Esophagus (tissue), 2 donors: ENCODE data around the gene MRGPRD. TPM values are rescaled to one million over a fixed set of nuclear protein-coding genes. Genes with fewer than 3 reads are reported as not detected.

Experiments
- H3K27ac ChIP-seq, 2 donors: one replicate each; pipeline ENCODE4 v1.5.1; 2013; ENCODE audit warnings: low read depth in 2 of 2, mild to moderate bottlenecking in 2 of 2, inconsistent platforms in 1 of 2, low read length in 1 of 2, moderate library complexity in 1 of 2
- H3K27me3 ChIP-seq, 2 donors: one replicate each; pipeline ENCODE4 v1.6.1; 2013; ENCODE audit warnings: low read length in 2 of 2, control low read depth in 1 of 2, mild to moderate bottlenecking in 1 of 2; ENCODE audit not compliant: insufficient read depth in 2 of 2, control insufficient read depth in 1 of 2
- H3K36me3 ChIP-seq, 2 donors: one replicate each; pipeline ENCODE4 v1.6.1; 2013; ENCODE audit warnings: low read length in 1 of 2; ENCODE audit not compliant: control insufficient read depth in 2 of 2, insufficient read depth in 2 of 2
- H3K4me1 ChIP-seq, 2 donors: one replicate each; pipeline ENCODE4 v1.6.1; 2013; ENCODE audit warnings: low read length in 1 of 2; ENCODE audit not compliant: control insufficient read depth in 2 of 2, insufficient read depth in 2 of 2
- H3K4me3 ChIP-seq, 2 donors: one replicate each; pipeline ENCODE4 v1.5.1; 2013; ENCODE audit warnings: low read length in 2 of 2, mild to moderate bottlenecking in 2 of 2, low read depth in 1 of 2, moderate library complexity in 1 of 2
- H3K9me3 ChIP-seq, 2 donors: one replicate each; pipeline ENCODE4 v1.6.1; 2013; ENCODE audit warnings: mild to moderate bottlenecking in 2 of 2, low read depth in 1 of 2, low read length in 1 of 2, moderate library complexity in 1 of 2; ENCODE audit not compliant: control insufficient read depth in 2 of 2, insufficient read depth in 1 of 2
- WGBS, 2 donors: extraction: QIAGEN DNeasy Blood & Tissue Kit; methylation state at CpG; one replicate each; pipeline ENCODE4 v1.1.7; 2013; 5-methylcytosine and 5-hydroxymethylcytosine counted together
- polyA plus RNA-seq, 2 donors: library from polyadenylated mRNA; stranded (reverse); fragments of 200-250 nt; gene quantifications; one replicate each; pipeline ENCODE4 v1.2.3, GENCODE V29; 2013
- donor health status: healthy with polysubstance abuse.
- donor health status: Bipolar disorder and iron deficiency.

Gene MRGPRD
- polyA plus RNA-seq, result not detected

- Histone ChIP-seq H3K4me1 (no peaks in the 10 kb centered on the region), H3K4me3 (no peak within 1 kb of the TSS), H3K36me3 (no peaks in the 10 kb centered on the region), H3K27me3 (no peaks in the 10 kb centered on the region), H3K27ac (no peak within 1 kb of the TSS), H3K9me3 (no peaks in the 10 kb centered on the region)
- WGBS, 2 donors, result 73 to 77% methylated on average over 8 of the region's 8 CpGs
Observed at GRCh38 chr11:68980776-68981065, at the start of gene MRGPRD. MRGPRD (minus strand) TSS chr11:68980986; CDS start chr11:68980986, 0 bp downstream.

GRCh38 chr11:69030301-69030700 lies 49.5 kb upstream of the MRGPRD start:
- no peaks in the 10 kb centered on the region for H3K27me3 ChIP-seq
- no peaks in the 10 kb centered on the region for H3K36me3 ChIP-seq
- peaks cover 0 to 2% of the 10 kb centered on the region in 2 donors for H3K9me3 ChIP-seq
- no peak overlapping the region for H3K27ac ChIP-seq
- H3K4me1 ChIP-seq, result no peaks in the 10 kb centered on the region
- WGBS, 2 donors, result 77 to 84% methylated on average over 6 of the region's 6 CpGs
- H3K4me3 ChIP-seq, result no peak overlapping the region

GRCh38 chr11:69027704-69028372 lies 47.1 kb upstream of the MRGPRD start:
- Histone ChIP-seq H3K4me3 (no peak overlapping the region), H3K27me3 (no peaks in the 10 kb centered on the region), H3K4me1 (no peaks in the 10 kb centered on the region), H3K9me3 (no peaks in the 10 kb centered on the region), H3K36me3 (no peaks in the 10 kb centered on the region), H3K27ac (no peak overlapping the region)
- WGBS, 2 donors, result 72 to 74% methylated on average over 9 of the region's 9 CpGs

- Histone ChIP-seq H3K4me3 (no peak overlapping the region), H3K27ac (no peak overlapping the region)
- 84 to 86% methylated on average over 6 of the region's 6 CpGs for WGBS, 2 donors
Observed at GRCh38 chr11:69024509-69024908, 43.7 kb upstream of the MRGPRD start.

GRCh38 chr11:69022260-69022659 lies 41.5 kb upstream of the MRGPRD start:
- H3K27ac ChIP-seq, result no peak overlapping the region
- no peak overlapping the region for H3K4me3 ChIP-seq
- H3K4me1 ChIP-seq, result no peaks in the 10 kb centered on the region
- WGBS, 2 donors, result 73 to 74% methylated on average over 10 of the region's 10 CpGs
- no peaks in the 10 kb centered on the region for H3K27me3 ChIP-seq
- no peaks in the 10 kb centered on the region for H3K9me3 ChIP-seq
- H3K36me3 ChIP-seq, result no peaks in the 10 kb centered on the region

More at GRCh38 chr11:69024509-69024908, 43.7 kb upstream of the MRGPRD start:
- Histone ChIP-seq H3K36me3 (no peaks in the 10 kb centered on the region), H3K4me1 (no peaks in the 10 kb centered on the region), H3K27me3 (no peaks in the 10 kb centered on the region), H3K9me3 (no peaks in the 10 kb centered on the region)

GRCh38 chr11:69018924-69019323 lies 38.1 kb upstream of the MRGPRD start:
- WGBS, 2 donors, result 66 to 67% methylated on average over 13 of the region's 13 CpGs

GRCh38 chr11:69017951-69018350 lies 37.2 kb upstream of the MRGPRD start:
- Histone ChIP-seq H3K27ac (no peak overlapping the region), H3K27me3 (no peaks in the 10 kb centered on the region), H3K4me1 (peaks cover 0 to 4% of the 10 kb centered on the region in 2 donors), H3K36me3 (no peaks in the 10 kb centered on the region), H3K4me3 (no peak overlapping the region), H3K9me3 (peaks cover 0 to 2% of the 10 kb centered on the region in 2 donors)
- 87 to 88% methylated on average over 10 of the region's 10 CpGs for WGBS, 2 donors

More at GRCh38 chr11:69018924-69019323, 38.1 kb upstream of the MRGPRD start:
- H3K4me1 ChIP-seq, result peaks cover 0 to 4% of the 10 kb centered on the region in 2 donors
- H3K36me3 ChIP-seq, result no peaks in the 10 kb centered on the region
- H3K27me3 ChIP-seq, result no peaks in the 10 kb centered on the region
- peak overlapping the region in 1 of 2 donors; percentile 57 for H3K27ac ChIP-seq
- H3K9me3 ChIP-seq, result peaks cover 0 to 2% of the 10 kb centered on the region in 2 donors
- H3K4me3 ChIP-seq, result no peak overlapping the region

GRCh38 chr11:69014898-69015549 lies 34.2 kb upstream of the MRGPRD start:
- peaks cover 4 to 11% of the 10 kb centered on the region in 2 donors for H3K4me1 ChIP-seq
- WGBS, 2 donors, result 68 to 71% methylated on average over 9 of the region's 9 CpGs

GRCh38 chr11:69014084-69014851 lies 33.5 kb upstream of the MRGPRD start:
- Histone ChIP-seq H3K27me3 (no peaks in the 10 kb centered on the region), H3K4me3 (peak overlapping the region in 1 of 2 donors; percentile 13), H3K9me3 (peaks cover 0 to 2% of the 10 kb centered on the region in 2 donors), H3K36me3 (no peaks in the 10 kb centered on the region), H3K27ac (peak overlapping the region; percentile 80 to 84), H3K4me1 (peaks cover 8 to 18% of the 10 kb centered on the region in 2 donors)
- 47 to 52% methylated on average over 28 of the region's 28 CpGs for WGBS, 2 donors

More at GRCh38 chr11:69014898-69015549, 34.2 kb upstream of the MRGPRD start:
- Histone ChIP-seq H3K36me3 (no peaks in the 10 kb centered on the region), H3K9me3 (peaks cover 0 to 2% of the 10 kb centered on the region in 2 donors), H3K4me3 (no peak overlapping the region), H3K27ac (peak overlapping the region; percentile 80 to 84), H3K27me3 (no peaks in the 10 kb centered on the region)
